ENCODE data around the gene RPS19.

DNA sequence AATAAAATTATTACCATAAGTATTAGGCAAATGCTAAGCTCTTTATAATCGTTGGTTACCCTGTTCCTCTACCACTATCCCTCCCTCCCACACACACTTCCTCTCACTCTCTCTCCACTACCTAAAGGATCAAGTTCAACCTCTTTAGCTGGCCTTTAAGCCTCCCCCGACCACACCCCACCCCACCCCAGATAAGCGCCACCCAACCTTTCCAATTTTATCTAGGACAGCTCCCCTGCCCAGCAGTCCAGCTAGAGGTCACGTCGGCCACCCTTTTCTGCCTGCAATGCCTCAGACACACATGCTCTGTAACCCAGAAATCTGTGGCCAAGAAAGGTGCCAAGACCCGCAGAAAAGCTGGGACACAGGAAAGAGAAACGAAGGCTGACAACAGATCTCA lies 16.7 kb upstream of the RPS19 start:
- no peak for TF ChIP-seq GATA3 (IDR thresholded peaks at IDR 0.05; ENCODE audit: low read depth, low read length)
- TF ChIP-seq GATA2 (IDR thresholded peaks at IDR 0.05; ENCODE audit: low read depth, low read length): no peak
